Heart left ventricle (tissue), 13 donors: ENCODE measurements around the gene MYH6.

Experiments
- CTCF ChIP-seq, 12 donors: fragments of 200-600 bp; sonication (generic) in 4 of 12; IDR thresholded peaks; one replicate each; pipeline versions ENCODE4 v1.5.0 to v1.8.0; 2018 to 2022; ENCODE audit warnings: antibody characterized with exemption in 12 of 12, mild to moderate bottlenecking in 5 of 12
- POLR2A ChIP-seq, 2 donors: fragments of 450-650 bp; IDR thresholded peaks; one replicate each; pipeline ENCODE4 v1.6.1; 2017; ENCODE audit warnings: antibody characterized with exemption in 2 of 2, mild to moderate bottlenecking in 2 of 2, moderate library complexity in 2 of 2
- donor health status: ischemic (EF 13 %, LVEDD 7.1; RV severe dilation, severe dysfunction).
- donor health status: DM: no; HTN: yes; CAD: no.
- donor health status: DM: no; HTN: no; CAD: no.
- donor health status: ischemic (EF 25% LVEDD 6.9; RV normal size, moderate dysfunction).
- donor health status: ischemic (EF 25% LVEDD 5.7; RV mildly dilated, moderate dysfunction).
- donor health status: ischemic (EF 35%, LVEDD 5.7; RV mildly dilated, moderate dysfunction).
- donor health status: nonischemic (EF 11% LVEDD 7.7; RV severe dilation, severe dysfunction).
- donor health status: DM: yes; HTN: yes; CAD: no.
- donor health status: PGD.
- donor health status: ischemic (EF 29% LVEDD 5.4; RV normal size, mild dysfunction).
- donor health status: nonischemic (EF 23%, LVEDD 6.1; RV moderate dilation, normal function).

GRCh38 chr14:23441076-23441475 is 33.0 kb upstream of the MYH6 start:
- TF ChIP-seq CTCF (IDR thresholded peaks at IDR 0.05) (no peak), POLR2A (IDR thresholded peaks at IDR 0.05) (no peak)
